ENCODE measurements around the gene PXK.
"Not testable (repeated sequence)": the region's sequence is repeated elsewhere in the genome, so short reads cannot be mapped to it uniquely, and the experiment has no call there.

PXK gene

GRCh38 chr3:58414538-58415197 lies 82.0 kb downstream of the PXK start:
- in situ Hi-C loops (cut with HindIII; ENCODE audit: low sequenced_read_pairs), result loop anchor here (5.0 to 10.0 kb wide), 2 partner anchors 92 to 220 kb away; no protein-coding TSS in a partner anchor

GRCh38 chr3:58416191-58416590 lies 83.5 kb downstream of the PXK start:
- in situ Hi-C loops (cut with HindIII; ENCODE audit: low sequenced_read_pairs), result loop anchor here (10.0 kb wide), 1 partner anchor 221 kb away; no protein-coding TSS in a partner anchor

GRCh38 chr3:58417075-58417474 lies 84.4 kb downstream of the PXK start:
- in situ Hi-C loops (cut with HindIII; ENCODE audit: low sequenced_read_pairs), result loop anchor here (10.0 kb wide), 1 partner anchor 222 kb away; no protein-coding TSS in a partner anchor

GRCh38 chr3:58418227-58418626 lies 85.5 kb downstream of the PXK start:
- in situ Hi-C loops (cut with HindIII; ENCODE audit: low sequenced_read_pairs), result loop anchor here (10.0 kb wide), 1 partner anchor 223 kb away; no protein-coding TSS in a partner anchor

GRCh38 chr3:58419780-58420507 lies 87.3 kb downstream of the PXK start:
- in situ Hi-C loops (cut with HindIII; ENCODE audit: low sequenced_read_pairs), result loop anchor here (5.0 to 10.0 kb wide), 2 partner anchors 72 to 225 kb away; partner anchors contain the start of gene KCTD6

- in situ Hi-C loops (cut with HindIII; ENCODE audit: low sequenced_read_pairs), result loop anchor here (5.0 kb wide), 1 partner anchor 71 kb away; the partner anchor contains the start of gene KCTD6
Measured at GRCh38 chr3:58421004-58421403, 88.3 kb downstream of the PXK start.

- in situ Hi-C loops (cut with HindIII; ENCODE audit: low sequenced_read_pairs), result loop anchor here (5.0 kb wide), 1 partner anchor 69 kb away; the partner anchor contains the start of gene KCTD6
Measured at GRCh38 chr3:58422756-58423325, 90.1 kb downstream of the PXK start.

GRCh38 chr3:58424613-58425012 lies 91.9 kb downstream of the PXK start:
- in situ Hi-C loops (cut with HindIII; ENCODE audit: low sequenced_read_pairs), result loop anchor here (5.0 kb wide), 1 partner anchor 68 kb away; the partner anchor contains the start of gene KCTD6

- in situ Hi-C loops (cut with HindIII; ENCODE audit: low sequenced_read_pairs), result no loop called here
Measured at GRCh38 chr3:58425782-58426181, 93.1 kb downstream of the PXK start.

GRCh38 chr3:58427661-58428361 lies 95.1 kb downstream of the PXK start:
- in situ Hi-C loops (cut with HindIII; ENCODE audit: low sequenced_read_pairs), result no loop called here

- in situ Hi-C loops (cut with HindIII; ENCODE audit: low sequenced_read_pairs), result no loop called here
Measured at GRCh38 chr3:58429657-58430056, 97.0 kb downstream of the PXK start.

- in situ Hi-C loops (cut with HindIII; ENCODE audit: low sequenced_read_pairs), result no loop called here
Measured at GRCh38 chr3:58432905-58433304, 100.2 kb downstream of the PXK start.

- in situ Hi-C loops (cut with HindIII; ENCODE audit: low sequenced_read_pairs), result no loop called here
Measured at GRCh38 chr3:58433400-58434167, 100.9 kb downstream of the PXK start, which contains the start of gene PDHB. PDHB (minus strand) TSS chr3:58433832; CDS start chr3:58433809, 23 bp downstream.

GRCh38 chr3:58434168-58434504 lies 101.4 kb downstream of the PXK start:
- in situ Hi-C loops (cut with HindIII; ENCODE audit: low sequenced_read_pairs), result no loop called here

GRCh38 chr3:58434511-58434910 lies 101.8 kb downstream of the PXK start:
- in situ Hi-C loops (cut with HindIII; ENCODE audit: low sequenced_read_pairs), result no loop called here

- in situ Hi-C loops (cut with HindIII; ENCODE audit: low sequenced_read_pairs), result no loop called here
Measured at GRCh38 chr3:58434990-58435389, 102.3 kb downstream of the PXK start.

GRCh38 chr3:58437276-58437675 lies 104.6 kb downstream of the PXK start:
- in situ Hi-C loops (cut with HindIII; ENCODE audit: low sequenced_read_pairs), result not testable (repeated sequence)

- in situ Hi-C loops (cut with HindIII; ENCODE audit: low sequenced_read_pairs), result not testable (repeated sequence)
Measured at GRCh38 chr3:58440996-58441355, 108.3 kb downstream of the PXK start.

GRCh38 chr3:58441514-58442450 lies 109.1 kb downstream of the PXK start:
- in situ Hi-C loops (cut with HindIII; ENCODE audit: low sequenced_read_pairs), result no loop called here

Measured in DLD1 (cell line).